Hepatocyte (in vitro differentiated cells): ENCODE measurements around the gene DHRS7B. TPM values are rescaled to one million over a fixed set of nuclear protein-coding genes. Genes with fewer than 3 reads are reported as not detected.

Source experiments
- DNase-seq: peaks from one replicate; pipeline ENCODE4 v3.0.0-alpha.2; 2016; ENCODE audit warnings: low spot score
- H2AFZ ChIP-seq: fragments of 200-600 bp; sonication (generic); 2 replicates; pipeline ENCODE4 v1.6.0; 2016; ENCODE audit warnings: antibody characterized with exemption, mild to moderate bottlenecking
- H3K27ac ChIP-seq: fragments of 200-600 bp; sonication (generic); 2 replicates; pipeline ENCODE4 v1.5.1; 2016; ENCODE audit warnings: mild to moderate bottlenecking
- H3K27me3 ChIP-seq: fragments of 200-600 bp; sonication (generic); 2 replicates; pipeline ENCODE4 v1.6.1; 2016
- H3K36me3 ChIP-seq: fragments of 200-600 bp; sonication (generic); replicated peaks from 2 replicates; pipeline ENCODE4 v1.5.1; 2016; ENCODE audit warnings: low read depth; ENCODE audit not compliant: insufficient read depth
- H3K4me1 ChIP-seq: fragments of 200-600 bp; sonication (generic); 2 replicates; pipeline ENCODE4 v1.5.1; 2016; ENCODE audit warnings: mild to moderate bottlenecking, moderate library complexity; ENCODE audit not compliant: insufficient read depth
- H3K4me2 ChIP-seq: fragments of 200-600 bp; sonication (generic); 2 replicates; pipeline ENCODE4 v1.6.0; 2016
- H3K4me3 ChIP-seq: fragments of 200-600 bp; sonication (generic); 2 replicates; pipeline ENCODE4 v1.5.1; 2016; ENCODE audit warnings: mild to moderate bottlenecking
- H3K79me2 ChIP-seq: fragments of 200-600 bp; sonication (generic); 2 replicates; pipeline ENCODE4 v1.6.0; 2017; ENCODE audit warnings: mild to moderate bottlenecking
- H3K9me2 ChIP-seq: fragments of 200-600 bp; sonication (generic); replicated peaks from 2 replicates; pipeline ENCODE4 v1.6.0; 2017; ENCODE audit warnings: mild to moderate bottlenecking; ENCODE audit not compliant: insufficient read depth
- H3K9me3 ChIP-seq: fragments of 200-600 bp; sonication (generic); 2 replicates; pipeline ENCODE4 v1.5.1; 2016; ENCODE audit warnings: low read depth, mild to moderate bottlenecking
- H4K20me1 ChIP-seq: fragments of 200-600 bp; sonication (generic); 2 replicates; pipeline ENCODE4 v1.6.0; 2016; ENCODE audit warnings: mild to moderate bottlenecking; ENCODE audit not compliant: insufficient read depth, poor library complexity, severe bottlenecking
- EZH2 ChIP-seq: fragments of 200-600 bp; sonication (generic); IDR thresholded peaks from 2 replicates; pipeline ENCODE4 v1.6.1; 2016; ENCODE audit warnings: antibody characterized with exemption, mild to moderate bottlenecking, borderline replicate concordance
- EZH2phosphoT487 ChIP-seq: fragments of 200-600 bp; sonication (generic); IDR thresholded peaks from one replicate; pipeline ENCODE4 v1.6.1; 2018; ENCODE audit warnings: antibody characterized with exemption, mild to moderate bottlenecking, low read depth, moderate library complexity; ENCODE audit not compliant: unreplicated experiment, severe bottlenecking
- WGBS: methylation state at CpG from one replicate; pipeline ENCODE4 v1.1.6; 2016; ENCODE audit warnings: low lambda C conversion rate; ENCODE audit errors: missing lambda C conversion rate; 5-methylcytosine and 5-hydroxymethylcytosine counted together
- polyA plus RNA-seq: library from polyadenylated mRNA; unstranded; fragments of >200 nt; fragmentation: Nextera tagmentation; extraction: Ambion mirVana; gene quantifications from 2 replicates; pipeline ENCODE4 v1.2.1, GENCODE V29; 2016
- total RNA-seq: library from RNA; depleted of rRNA; stranded (reverse); fragments of >200 nt; gene quantifications from 2 replicates; pipeline ENCODE4 v1.2.3, GENCODE V29; 2014
- TF ChIP-seq, protein P1 (sequence below): fragments of 200-600 bp; sonication (generic); IDR thresholded peaks from 2 replicates; pipeline ENCODE4 v1.5.1; 2016; ENCODE audit warnings: antibody characterized with exemption, mild to moderate bottlenecking; ENCODE audit not compliant: poor library complexity

DHRS7B gene
- total and polyA plus RNA-seq, 2 experiments from 2014 or later: 34.6 to 46.2 TPM

DNA sequence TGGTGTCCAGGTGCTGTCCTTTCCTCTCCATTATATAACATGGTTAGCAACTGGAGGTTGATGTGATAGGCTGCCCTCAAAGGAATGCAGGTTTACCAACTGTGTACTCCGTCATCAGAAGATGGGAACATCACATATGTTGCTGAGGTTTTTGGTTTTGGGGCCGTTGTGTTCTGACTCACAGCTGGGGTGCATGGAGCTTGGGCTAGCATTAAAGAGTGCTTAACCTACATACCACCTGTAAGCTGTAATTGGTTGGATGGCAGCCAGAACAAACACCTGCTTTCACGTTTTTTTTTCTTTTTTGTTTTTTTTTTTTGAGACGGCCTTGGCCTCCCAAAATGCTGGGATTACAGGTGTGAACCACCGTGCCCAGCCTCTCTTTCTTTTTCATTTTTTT, 66.3 kb downstream of the DHRS7B start:
- Histone ChIP-seq H3K36me3 (no peaks in the 10 kb centered on the region), H3K4me3 (no peak overlapping the region), H4K20me1 (peaks cover 7% of the 10 kb centered on the region), H3K9me2 (no peaks in the 10 kb centered on the region), H2AFZ (no peak overlapping the region), H3K27me3 (no peaks in the 10 kb centered on the region), H3K27ac (no peak overlapping the region), H3K79me2 (peaks cover 17% of the 10 kb centered on the region), H3K9me3 (no peaks in the 10 kb centered on the region), H3K4me1 (no peaks in the 10 kb centered on the region), H3K4me2 (no peak overlapping the region)
- TF ChIP-seq EZH2 (no peak), EZH2phosphoT487 (no peak)
- TF ChIP-seq, protein P1, sequence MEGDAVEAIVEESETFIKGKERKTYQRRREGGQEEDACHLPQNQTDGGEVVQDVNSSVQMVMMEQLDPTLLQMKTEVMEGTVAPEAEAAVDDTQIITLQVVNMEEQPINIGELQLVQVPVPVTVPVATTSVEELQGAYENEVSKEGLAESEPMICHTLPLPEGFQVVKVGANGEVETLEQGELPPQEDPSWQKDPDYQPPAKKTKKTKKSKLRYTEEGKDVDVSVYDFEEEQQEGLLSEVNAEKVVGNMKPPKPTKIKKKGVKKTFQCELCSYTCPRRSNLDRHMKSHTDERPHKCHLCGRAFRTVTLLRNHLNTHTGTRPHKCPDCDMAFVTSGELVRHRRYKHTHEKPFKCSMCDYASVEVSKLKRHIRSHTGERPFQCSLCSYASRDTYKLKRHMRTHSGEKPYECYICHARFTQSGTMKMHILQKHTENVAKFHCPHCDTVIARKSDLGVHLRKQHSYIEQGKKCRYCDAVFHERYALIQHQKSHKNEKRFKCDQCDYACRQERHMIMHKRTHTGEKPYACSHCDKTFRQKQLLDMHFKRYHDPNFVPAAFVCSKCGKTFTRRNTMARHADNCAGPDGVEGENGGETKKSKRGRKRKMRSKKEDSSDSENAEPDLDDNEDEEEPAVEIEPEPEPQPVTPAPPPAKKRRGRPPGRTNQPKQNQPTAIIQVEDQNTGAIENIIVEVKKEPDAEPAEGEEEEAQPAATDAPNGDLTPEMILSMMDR: no peak
- WGBS: 92% methylated on average over 5 of the region's 5 CpGs
- no peak for DNase-seq

DNA sequence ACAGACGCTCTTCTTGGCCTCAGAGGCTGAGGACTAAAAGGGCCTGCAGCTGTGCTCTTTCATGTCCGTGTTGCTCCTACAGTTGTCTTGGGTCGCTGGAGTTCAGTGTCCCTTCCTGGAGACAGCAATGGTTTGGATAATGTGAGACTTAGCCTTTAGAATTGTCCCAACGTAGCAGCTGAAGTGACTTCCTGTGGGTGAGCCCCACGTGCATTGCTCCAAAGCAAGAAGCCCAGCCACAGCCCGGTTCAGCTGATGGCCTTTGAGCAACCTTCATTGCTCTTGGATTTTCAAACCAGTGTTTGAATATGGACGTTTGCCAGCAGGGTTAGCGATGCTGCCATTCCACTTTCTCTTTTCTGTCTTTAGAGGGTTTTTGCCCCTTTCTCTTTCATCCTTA, 67.5 kb downstream of the DHRS7B start:
- no peak overlapping the region for H3K27ac ChIP-seq
- H3K9me3 ChIP-seq: no peaks in the 10 kb centered on the region
- TF ChIP-seq, protein P1: no peak
- TF ChIP-seq EZH2 (no peak), EZH2phosphoT487 (no peak)
- H2AFZ ChIP-seq: no peak overlapping the region
- no peaks in the 10 kb centered on the region for H3K27me3 ChIP-seq
- H3K79me2 ChIP-seq: peaks cover 26% of the 10 kb centered on the region
- no peaks in the 10 kb centered on the region for H3K36me3 ChIP-seq
- peaks cover 19% of the 10 kb centered on the region for H4K20me1 ChIP-seq
- DNase-seq: no peak
- no peak overlapping the region for H3K4me2 ChIP-seq
- H3K4me3 ChIP-seq: no peak overlapping the region
- H3K9me2 ChIP-seq: no peaks in the 10 kb centered on the region
- no peaks in the 10 kb centered on the region for H3K4me1 ChIP-seq
- WGBS: 76% methylated on average over 8 of the region's 8 CpGs

DNA sequence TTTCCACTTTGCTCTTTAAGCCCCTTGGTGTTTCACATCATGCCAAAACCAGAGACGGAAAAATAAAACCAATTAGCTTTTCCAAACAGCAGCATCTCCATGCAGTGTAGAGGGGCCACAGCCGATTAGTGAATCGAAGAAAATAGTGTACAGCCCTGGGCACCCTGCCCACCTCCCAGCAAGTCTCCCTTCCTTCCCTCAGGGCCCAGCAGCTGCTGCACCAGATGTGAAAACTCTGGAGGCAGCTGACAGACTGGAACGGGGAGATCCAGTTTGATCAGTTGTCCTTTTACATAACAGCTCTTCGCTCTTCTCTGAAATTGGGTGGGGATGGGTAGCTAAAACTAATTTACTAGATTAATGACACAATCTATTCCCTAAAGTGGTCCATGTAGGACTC, 67.9 kb downstream of the DHRS7B start:
- Histone ChIP-seq H3K4me3 (no peak overlapping the region), H3K27ac (no peak overlapping the region), H3K9me3 (no peaks in the 10 kb centered on the region), H3K79me2 (peaks cover 31% of the 10 kb centered on the region), H3K36me3 (no peaks in the 10 kb centered on the region), H3K9me2 (no peaks in the 10 kb centered on the region), H3K4me2 (no peak overlapping the region), H3K4me1 (no peaks in the 10 kb centered on the region), H2AFZ (no peak overlapping the region), H4K20me1 (peaks cover 24% of the 10 kb centered on the region), H3K27me3 (no peaks in the 10 kb centered on the region)
- TF ChIP-seq EZH2phosphoT487 (no peak), EZH2 (no peak)
- TF ChIP-seq, protein P1: no peak
- no peak for DNase-seq
- 78% methylated on average over 5 of the region's 5 CpGs for WGBS

DNA sequence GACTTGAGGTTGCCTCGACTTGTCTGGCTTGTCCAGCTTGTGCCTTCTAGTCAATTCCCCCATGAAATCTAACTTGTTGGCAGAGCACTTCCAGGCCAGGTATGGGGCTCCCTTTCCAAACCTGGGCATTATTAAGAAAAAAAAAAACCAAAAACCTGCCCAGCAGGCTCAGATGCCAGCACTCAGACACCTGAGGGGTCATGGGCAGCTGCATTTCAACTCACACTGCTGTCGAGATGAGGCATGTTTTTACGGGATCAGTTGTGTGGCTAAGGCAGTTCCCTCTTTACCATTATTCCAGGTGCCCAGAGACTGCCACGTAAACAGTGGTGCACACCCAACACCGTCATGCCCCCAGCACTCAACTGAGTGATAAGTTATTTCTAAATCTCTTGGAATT, 69.4 kb downstream of the DHRS7B start:
- peaks cover 45% of the 10 kb centered on the region for H3K79me2 ChIP-seq
- no peaks in the 10 kb centered on the region for H3K4me1 ChIP-seq
- no peaks in the 10 kb centered on the region for H3K27me3 ChIP-seq
- TF ChIP-seq, protein P1: no peak
- no peak for TF ChIP-seq EZH2phosphoT487
- TF ChIP-seq EZH2: no peak
- H3K4me2 ChIP-seq: no peak overlapping the region
- no peak overlapping the region for H2AFZ ChIP-seq
- peaks cover 38% of the 10 kb centered on the region for H4K20me1 ChIP-seq
- DNase-seq: no peak
- no peaks in the 10 kb centered on the region for H3K36me3 ChIP-seq
- H3K9me2 ChIP-seq: no peaks in the 10 kb centered on the region
- 91% methylated on average over 5 of the region's 5 CpGs for WGBS
- no peak overlapping the region for H3K4me3 ChIP-seq
- H3K9me3 ChIP-seq: no peaks in the 10 kb centered on the region
- no peak overlapping the region for H3K27ac ChIP-seq
